AG09319 (cell line): ENCODE measurements around the gene ADAMTS20.
A peak's percentile ranks its signal among the peaks of the same experiment; 100 is the strongest.

Experiments used
- DNase-seq: peaks from one replicate; pipeline ENCODE4 v3.0.0-alpha.2; 2010; ENCODE audit warnings: low read depth; ENCODE audit errors: extremely low read depth
- TF ChIP-seq, protein P1 (sequence below): IDR thresholded peaks from 2 replicates; pipeline ENCODE4 v1.5.1; 2011; ENCODE audit warnings: low read depth, mild to moderate bottlenecking, inconsistent platforms, low read length, moderate library complexity

ADAMTS20 gene

DNA sequence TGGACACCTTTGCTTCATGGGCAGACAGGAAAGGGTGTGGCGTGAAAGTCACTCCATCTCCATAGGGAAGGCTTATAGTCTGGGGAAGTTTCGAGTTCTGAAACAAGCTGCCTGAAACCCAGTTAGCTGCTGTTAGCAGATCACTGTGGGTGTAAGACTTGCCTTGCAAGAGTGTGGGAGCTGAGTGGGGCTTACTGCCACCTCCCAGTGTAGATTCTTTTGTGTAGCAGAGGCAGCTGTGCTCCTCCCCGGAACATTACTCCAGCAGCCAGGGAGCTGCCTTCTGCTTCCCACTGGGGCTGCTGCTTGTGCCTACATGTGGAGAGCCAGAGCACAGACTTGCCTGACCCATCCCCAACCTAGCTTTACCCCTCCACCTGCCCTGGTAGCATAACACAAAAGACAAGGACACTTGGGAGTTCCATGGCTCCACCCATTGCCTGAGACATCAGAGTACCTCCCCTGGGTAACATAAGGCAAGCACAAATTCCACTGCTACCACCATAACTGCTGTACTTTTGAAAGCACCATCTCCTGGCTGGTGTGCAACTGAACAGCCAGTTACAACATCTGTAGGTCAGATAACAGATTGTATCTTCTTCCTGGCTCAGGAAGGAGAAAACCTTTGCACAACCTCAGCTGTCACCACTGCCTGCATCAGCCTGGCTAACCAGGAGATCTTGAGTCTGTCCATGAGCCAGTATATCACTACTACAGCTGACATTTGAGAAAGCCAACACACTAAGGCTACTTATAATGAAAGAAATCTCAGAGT is 69.5 kb downstream of the ADAMTS20 start:
- DNase-seq: no peak
- TF ChIP-seq, protein P1, sequence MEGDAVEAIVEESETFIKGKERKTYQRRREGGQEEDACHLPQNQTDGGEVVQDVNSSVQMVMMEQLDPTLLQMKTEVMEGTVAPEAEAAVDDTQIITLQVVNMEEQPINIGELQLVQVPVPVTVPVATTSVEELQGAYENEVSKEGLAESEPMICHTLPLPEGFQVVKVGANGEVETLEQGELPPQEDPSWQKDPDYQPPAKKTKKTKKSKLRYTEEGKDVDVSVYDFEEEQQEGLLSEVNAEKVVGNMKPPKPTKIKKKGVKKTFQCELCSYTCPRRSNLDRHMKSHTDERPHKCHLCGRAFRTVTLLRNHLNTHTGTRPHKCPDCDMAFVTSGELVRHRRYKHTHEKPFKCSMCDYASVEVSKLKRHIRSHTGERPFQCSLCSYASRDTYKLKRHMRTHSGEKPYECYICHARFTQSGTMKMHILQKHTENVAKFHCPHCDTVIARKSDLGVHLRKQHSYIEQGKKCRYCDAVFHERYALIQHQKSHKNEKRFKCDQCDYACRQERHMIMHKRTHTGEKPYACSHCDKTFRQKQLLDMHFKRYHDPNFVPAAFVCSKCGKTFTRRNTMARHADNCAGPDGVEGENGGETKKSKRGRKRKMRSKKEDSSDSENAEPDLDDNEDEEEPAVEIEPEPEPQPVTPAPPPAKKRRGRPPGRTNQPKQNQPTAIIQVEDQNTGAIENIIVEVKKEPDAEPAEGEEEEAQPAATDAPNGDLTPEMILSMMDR: no peak

DNA sequence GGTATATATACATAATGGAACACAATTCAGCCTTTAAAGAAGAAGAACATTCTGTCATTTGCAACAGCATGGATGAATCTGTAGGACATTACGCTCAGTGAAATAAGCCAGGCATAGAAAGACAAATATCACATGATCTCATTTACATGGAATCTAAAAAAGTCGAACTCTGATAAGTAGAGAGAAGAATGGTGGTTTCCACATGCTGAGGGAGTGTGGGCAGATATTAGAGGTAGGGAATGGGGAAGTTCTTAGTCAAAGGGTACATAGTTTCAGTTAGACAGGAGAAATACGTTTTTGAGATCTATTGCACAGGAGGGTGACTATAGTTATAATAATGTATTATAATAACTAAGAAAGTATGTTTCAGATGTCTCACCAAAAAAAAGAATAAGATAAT is 71.4 kb downstream of the ADAMTS20 start:
- DNase-seq: no peak
- TF ChIP-seq, protein P1: no peak

DNA sequence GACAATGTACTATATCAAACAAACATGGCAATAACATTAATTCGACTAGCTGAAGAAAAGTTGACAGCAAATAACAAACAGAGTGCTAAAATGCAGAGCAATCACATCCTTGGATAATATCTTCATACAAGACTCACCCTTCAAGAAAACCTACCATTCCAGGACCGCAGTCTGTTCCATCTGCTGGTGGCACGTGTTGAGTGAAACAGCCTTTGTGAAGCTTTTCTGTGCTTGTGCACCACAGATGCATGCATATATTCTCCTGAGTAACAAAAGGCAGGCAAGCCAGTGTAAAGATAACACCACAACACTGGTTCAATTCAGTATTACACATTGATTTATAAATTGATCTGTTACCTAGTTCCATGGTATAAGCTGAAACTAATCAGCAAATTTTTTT is 89.3 kb downstream of the ADAMTS20 start:
- no peak for DNase-seq
- TF ChIP-seq, protein P1: no peak

DNA sequence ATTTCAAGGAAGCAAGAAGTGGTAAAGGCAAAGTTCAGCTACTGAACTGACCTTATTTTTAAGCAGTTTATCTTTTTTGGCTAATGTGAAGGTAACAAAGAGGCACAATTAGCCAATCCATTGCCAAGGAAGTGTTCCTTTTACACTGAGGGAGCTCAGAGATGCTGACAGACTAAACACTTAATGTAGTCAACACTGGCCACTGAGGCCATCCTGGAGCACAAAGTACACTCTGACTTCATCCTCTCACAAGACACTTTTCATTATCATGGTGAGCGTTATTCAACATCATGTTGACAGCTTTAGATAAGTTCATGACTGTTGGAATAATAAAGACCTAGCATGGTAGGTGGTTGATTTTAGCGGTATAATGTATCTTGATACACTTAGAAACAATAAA is 89.9 kb downstream of the ADAMTS20 start:
- TF ChIP-seq, protein P1: no peak
- DNase-seq: no peak

DNA sequence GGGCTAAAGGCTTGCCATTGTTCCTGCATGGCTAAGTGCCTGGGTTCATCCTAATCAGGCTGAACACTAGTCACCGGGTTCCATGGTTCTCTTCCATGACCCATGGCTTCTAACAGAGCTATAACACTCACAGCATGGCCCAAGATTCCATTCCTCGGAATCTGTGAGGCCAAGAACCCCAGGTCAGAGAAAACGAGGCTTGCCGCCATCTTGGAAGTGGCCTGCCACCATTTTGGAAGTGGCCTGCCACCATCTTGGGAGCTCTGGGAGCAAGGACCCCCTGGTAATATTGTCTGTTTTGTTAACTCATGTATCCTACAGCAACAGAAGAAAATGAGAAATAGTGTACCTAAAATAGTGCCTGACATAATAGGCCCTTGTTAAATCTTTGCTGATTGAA is 92.7 kb downstream of the ADAMTS20 start:
- TF ChIP-seq, protein P1: no peak

DNA sequence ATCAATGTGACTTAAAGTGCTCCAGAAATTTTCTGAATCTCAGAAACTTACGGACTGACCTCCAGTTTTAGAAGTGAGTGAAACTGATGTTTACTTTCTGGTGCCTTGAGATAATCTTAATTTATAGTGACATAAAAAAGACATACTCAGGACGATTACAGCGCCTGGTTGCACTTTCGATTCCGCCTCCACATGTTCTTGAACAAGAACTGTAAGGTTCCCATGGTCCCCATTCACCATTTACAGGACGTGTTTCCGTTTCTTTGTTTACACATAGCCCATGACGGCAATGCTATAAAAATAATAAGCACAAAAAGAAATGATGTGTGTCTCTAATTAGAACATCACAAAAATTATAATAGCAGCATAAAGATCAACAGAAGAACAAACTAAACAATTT is 98.2 kb downstream of the ADAMTS20 start:
- DNase-seq: no peak
- TF ChIP-seq, protein P1: no peak

More for the DNA sequence above, 92.7 kb downstream of the ADAMTS20 start:
- DNase-seq: no peak

DNA sequence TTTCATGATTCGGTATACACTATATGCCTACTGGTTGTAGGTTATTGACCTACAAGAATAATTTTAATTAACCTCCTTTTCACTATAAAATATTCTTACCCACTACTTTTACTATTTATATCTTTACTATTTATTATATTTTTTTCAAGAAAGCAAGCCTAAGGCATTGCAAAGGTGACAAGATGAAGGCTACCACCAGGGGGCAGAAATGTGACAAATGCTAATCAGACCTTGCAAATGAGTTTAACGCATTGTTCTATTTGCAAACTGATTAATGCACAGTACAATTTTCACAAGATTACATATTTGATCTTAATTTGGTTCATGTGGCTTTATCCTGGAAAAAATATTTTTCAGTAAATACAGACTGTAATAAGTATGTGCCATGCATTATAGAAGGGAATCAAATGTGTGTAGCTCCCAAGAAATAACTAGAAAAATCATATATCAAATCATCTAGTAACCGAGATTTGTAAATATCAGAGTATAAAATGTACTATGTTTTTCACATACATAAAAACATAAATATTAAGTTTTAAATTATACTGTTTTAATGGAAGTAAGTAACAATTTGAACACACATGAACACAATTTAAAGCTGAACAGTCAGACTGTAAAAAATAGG is 107.0 kb downstream of the ADAMTS20 start:
- TF ChIP-seq, protein P1: peak; percentile 83
- peak; percentile 24 for DNase-seq
